Amygdala (tissue), 56 donors: ENCODE measurements around the gene PHF2.

Experiments used
- DNase-seq, 56 donors: peaks; one replicate each; lab custom pipeline; 2025; lab: John Stamatoyannopoulos, UW

PHF2 gene

DNA sequence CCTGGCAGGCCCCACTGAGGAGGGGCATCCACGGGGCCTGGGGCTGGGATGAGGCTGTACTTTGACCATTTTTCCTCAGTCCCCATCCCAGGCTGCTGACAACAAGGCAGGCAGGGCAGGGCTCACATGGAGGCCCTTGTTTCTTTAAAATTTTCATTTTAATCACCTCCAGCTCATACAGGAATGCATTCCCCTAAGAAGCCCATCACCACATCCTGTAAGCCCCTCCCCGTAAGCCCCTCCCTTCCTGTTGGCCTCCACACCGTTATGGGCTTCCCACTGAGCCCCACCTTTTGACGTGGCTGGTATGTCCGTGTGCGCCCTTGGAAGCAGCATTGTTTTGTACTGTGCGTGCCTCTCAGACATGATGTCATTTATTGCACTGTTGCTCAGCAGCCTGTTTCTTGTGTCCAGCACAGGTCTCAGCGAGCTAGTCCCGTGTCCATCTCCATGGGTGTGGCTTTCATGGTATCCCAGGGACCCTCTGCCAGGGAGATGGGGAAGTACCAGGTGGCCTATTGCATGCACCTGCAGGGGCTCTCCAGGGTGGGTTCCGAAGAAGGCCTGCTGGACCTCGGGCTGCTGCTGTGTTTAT is 22.4 kb downstream of the PHF2 start:
- no peak for DNase-seq

DNA sequence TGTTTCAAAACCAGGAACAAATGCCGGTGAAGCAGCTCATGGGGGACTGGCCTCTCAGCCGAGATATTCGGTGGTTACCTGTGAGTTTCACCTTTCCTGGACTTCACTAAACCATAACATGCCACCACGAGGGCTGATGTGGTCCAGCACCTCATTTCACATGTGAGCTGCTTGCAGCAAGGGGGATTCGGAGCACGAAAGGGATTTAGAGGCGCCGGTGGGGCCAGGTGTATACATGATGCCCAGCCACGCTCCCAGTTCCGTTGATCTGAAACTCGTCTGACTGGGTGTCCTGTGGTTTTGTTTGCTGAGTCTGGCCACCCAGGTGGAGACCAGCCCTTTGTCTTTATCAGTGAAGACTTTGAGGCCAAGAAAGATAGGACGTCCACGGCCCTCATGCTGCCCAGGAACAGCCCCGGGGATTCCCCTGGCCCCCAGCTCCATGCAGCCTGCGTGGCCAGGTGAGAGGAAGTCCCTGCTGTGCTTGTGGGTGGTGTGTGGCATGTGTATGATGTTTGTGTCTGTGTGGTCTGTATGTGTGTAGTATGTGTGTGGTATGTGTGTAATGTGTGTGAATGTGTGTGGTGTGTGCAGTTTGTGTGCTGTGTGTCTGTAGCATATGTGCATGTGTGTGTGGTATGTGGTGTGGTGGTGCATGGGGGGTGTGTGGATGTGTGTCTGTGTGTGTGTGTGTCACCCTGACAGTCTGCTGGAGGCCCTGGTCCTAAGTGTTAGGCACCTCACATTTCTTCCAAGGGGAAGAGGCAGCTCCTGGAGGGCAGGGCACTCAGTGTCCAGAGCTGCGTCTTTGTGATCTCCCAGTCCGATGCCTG is 23.4 kb downstream of the PHF2 start:
- no peak for DNase-seq

DNA sequence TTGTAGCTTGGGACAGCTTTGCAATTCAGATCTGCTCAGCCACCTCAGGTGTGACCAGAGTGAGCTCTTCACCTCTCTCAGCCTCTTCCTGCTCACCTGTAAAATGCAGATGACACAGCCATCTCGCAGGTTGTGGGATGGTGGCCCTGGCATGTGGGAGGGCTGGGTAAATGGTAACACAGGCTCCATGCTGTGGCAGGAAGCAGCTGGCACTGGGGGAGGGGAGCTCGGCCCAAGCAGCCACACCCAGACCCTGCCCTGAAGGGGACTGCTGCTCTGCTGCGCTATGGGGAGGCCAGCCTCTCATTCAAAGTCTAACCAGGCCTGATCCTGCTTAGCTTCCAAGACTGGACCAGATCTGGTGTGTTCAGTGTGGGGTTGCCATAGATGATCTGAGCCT is 24.1 kb downstream of the PHF2 start:
- DNase-seq = no peak

DNA sequence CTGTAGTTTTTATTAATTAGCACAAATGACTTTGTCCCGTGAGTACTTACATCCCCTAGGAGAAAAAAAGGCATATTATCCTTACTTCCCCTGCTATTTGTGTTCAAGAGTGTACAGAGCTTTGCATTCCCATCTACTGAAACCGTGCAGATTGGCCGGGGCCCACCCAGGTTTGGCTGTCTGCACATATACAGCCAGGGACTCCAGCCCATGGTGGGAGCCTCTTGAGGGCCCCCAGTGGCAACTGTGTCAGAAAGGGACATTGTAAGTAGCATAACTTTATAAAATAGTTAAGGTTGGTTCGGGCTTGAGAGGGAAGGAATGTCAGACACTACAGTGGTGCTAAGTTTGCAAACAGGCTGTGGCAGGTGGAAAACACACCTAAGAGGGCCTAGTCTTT is 24.7 kb downstream of the PHF2 start:
- no peak for DNase-seq

DNA sequence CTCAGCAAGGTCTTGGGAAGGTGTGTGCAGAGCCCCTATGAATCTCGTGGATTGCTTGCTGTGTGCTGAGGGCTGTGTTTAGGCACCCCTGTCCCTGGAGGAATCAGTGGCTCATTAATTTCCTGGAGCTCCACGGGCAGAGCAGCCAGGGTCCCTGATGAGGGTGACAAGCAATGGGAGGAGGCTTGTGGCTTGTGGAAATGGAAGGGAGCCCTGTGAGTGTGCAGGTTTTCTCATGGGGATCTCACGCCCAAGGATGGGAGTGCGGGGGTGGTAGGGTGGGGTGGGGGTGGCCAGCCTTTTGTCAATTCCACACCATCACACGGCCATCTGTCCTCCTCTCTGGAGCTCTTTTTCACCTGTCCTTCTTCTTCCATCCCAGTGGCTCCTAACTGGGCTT is 25.3 kb downstream of the PHF2 start:
- no peak for DNase-seq

DNA sequence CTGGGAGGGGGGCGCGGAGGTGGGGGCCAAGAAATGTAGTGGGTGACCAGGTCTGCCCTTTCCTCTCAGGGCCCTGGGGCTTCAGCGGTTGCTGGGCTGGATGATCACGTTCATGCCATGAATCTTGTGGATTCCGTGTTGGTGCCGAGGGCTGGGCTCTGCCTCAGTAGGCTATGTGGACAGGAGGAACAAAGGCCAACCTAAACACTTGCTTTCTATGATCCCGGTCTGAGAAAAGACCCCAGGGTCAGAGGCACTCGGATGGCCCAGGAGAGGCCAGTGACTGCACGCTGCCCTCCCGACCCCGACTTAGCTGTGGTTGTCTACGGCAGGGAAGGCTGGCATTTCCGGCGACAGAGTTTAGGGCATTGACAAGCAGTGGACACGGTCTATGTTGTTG is 26.6 kb downstream of the PHF2 start:
- DNase-seq = no peak

DNA sequence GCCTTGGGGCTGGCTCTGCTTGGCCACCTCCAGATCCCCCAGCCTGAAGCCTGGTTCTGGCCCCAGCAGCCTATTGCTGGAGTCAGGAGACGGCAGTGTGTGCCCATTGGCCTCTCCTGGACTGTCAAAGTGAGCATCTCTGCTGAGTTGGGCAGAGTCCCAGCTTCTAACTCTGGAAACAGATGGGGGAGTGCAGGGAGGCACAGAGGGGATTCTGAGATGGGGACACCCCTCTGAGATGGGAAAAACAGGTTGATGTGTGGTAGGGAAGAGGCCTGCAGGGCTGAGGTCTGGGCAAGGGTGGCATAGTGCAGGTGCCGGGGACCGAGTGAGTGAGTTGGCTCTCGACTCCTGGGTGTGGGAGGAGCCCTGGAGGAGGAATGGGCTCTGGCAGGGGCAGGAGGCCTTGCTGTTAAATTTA is 27.5 kb downstream of the PHF2 start:
- DNase-seq = no peak

DNA sequence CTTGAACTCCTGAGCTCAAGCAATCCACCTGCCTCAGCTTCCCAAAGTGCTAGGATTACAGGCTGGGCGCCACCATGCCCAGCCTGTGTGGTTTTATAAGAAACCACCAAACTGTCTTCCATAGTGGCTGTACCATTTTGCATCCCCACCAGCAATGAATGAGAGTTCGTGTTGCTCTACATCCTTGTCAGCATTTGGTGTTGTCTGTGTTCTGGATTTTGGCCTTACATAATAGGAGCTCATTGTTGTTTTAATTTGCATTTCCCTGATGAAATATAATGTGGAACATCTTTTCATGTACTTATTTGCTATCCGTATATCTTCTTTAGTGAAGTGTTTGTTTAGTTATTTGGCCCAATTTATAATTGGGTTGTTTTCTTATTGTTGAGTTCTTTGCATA is 29.8 kb downstream of the PHF2 start:
- no peak for DNase-seq

DNA sequence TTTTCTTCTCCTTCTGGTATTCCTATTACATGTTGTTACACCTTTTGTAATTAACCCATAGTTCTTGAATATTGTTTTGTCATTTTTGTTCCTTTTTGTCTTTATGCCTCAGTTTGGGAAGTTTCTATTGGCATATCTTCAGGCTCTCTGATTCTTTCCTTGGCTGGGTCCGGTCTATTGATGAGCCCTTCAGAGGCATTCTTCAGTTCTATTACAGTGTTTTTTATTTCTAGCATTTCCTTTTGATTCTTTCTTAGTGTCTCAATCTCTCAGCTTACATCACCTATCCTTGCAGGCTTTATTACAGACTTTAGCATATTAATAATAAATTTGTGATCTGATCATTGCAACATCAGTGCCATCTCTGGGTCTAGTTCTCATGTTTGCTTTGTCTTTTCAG is 33.8 kb downstream of the PHF2 start:
- DNase-seq = no peak

DNA sequence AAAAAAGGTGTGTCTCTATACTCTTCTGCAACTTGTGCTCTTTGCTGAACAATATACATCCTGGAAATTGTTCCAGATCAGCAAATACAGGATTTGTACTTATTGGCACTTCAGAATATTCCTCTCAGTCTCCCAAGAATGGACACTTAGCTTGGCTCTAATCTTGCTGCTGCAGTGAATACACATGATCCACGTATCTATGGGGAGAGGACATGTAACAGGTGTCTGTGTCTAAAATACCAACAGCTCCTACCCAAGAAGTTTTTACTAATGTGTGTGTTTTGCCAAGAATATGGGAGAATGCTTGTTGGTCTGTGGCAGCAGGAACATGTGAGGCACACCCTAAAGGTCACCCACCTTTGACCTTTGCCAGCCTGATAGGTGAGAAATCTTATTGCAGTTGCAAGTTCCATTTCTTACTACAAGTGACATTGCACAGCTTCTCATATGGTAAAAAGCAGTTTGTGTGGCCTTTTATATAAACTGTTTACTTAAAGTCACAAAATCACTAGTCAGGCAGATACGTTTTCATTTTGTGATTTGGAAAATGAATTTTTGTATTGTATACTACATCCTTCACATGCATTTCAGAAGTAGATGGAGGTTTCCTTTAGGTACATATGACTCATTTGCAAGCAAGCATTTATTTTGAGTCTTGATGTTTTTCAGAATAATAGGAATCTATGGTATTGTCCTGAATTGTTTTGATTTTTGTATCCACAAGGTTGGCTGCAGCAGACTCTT is 35.8 kb downstream of the PHF2 start:
- DNase-seq = no peak

DNA sequence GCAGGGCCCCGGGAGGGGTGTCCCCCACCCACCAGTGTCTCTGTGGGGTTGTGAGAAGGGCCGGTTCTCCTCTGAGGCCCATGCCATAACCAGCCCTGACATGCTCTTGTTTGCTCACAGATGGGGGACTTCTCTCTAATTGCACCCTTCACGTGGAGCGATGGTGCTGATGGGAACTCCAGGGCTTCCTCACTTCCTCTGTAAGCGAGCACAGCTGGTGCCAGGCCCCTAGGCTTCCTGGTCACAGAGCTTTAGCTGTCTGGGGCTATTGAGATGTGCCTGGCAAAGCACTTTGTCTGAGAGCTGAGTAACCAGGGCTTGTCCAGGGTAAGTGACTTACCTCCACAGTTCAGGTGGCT is 36.4 kb downstream of the PHF2 start:
- DNase-seq = no peak

DNA sequence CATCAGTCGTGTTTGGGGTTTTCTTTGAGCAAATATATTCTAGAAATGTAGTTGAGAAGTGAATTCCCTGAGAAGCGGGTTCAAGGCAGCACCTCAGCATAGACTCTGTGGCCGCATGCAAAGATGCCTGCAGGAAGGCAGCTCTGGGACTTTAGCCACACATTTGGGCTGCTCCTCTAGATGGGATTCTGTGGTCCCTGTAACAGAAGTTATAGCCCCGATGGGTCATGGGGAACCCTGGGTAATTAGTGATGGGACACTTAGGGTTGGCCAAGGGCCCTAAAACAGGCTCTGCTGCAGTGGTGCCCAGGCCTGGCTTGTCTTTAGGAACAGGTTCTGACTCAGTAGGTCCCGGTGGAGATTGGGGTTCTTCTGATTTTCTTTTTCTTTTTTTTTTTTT is 36.8 kb downstream of the PHF2 start:
- no peak for DNase-seq

DNA sequence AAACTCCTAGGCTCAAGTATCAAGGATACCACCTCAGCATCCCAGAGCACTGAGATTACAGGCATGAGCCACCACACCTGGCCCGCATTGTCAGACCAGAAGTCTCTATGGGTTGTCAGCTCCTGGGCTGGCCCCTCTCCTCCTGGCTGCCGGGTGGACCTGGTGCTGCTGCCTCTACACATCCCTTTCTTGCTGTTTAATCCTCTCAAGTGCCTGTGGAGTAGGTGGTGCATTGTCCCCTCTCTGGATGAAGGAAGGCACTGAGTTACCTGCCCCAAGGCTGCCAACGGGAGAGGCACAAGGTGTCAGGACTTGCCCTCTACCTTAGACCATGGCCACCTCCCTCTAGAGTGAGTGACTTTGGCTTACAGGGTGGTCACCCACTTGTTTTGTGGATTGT is 37.4 kb downstream of the PHF2 start:
- DNase-seq = no peak

DNA sequence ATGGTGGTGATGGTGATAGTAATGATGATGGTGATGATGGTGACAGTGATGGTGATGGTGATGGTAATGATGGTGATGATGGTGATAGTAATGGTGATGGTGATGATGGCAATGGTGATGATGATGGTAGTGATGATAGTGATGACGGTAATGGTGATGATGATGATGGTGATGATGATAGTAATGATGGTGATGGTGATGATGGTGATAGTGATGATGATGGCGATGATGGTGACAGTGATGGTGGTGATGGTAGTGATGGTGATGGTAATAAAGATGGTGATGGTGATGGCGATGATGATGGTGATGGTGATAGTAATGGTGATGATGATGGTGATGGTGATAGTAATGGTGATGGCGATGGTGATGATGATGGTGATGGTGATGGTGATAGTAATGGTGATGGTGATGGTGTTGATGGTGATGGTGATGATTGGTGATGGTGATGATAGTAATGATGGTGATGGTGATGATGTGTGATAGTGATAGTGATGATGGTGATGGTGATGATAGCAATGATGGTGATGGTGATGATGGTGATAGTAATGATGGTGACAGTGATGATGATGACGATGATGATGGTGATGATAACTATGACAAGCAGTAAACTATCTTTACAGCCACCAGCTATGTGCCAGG is 38.6 kb downstream of the PHF2 start:
- no peak for DNase-seq

DNA sequence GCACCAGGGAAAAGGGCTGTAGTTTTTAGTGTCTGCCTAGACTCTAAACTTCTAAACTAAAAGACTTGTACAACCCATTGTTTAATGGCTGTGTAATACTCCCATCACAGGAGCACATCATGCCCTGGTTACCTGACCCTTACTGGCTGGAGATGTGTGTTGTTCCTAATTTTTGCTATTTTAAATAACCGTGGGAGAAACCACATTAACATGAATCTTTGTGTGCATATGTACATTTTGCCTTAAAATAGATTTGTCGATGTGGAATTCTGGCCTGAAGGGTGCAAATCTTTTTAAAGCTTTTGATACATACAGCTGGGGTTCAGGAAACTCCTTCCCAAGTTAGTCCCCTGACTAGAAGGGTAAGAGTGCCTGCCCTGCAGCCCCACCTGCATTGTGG is 39.7 kb downstream of the PHF2 start:
- no peak for DNase-seq

DNA sequence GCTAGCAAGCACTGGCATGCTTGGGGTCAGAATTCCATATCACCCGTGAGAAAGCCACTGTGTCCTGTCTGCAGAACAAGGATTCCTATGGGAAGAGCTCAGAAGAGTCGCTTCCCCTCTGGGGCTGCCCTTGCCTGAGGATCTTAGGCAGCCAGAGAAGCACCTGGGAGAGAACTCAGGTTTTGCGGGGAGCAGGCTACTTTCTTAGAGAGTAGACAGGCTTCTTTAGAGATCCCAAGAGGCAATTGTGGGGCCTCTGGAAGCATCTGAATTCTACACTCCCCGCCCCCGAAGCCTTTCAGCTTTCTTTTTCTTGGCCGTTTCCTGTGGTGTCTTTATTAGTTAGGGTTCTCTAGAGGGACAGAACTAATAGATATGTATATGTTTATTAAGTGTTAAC is 40.9 kb downstream of the PHF2 start:
- DNase-seq = no peak

DNA sequence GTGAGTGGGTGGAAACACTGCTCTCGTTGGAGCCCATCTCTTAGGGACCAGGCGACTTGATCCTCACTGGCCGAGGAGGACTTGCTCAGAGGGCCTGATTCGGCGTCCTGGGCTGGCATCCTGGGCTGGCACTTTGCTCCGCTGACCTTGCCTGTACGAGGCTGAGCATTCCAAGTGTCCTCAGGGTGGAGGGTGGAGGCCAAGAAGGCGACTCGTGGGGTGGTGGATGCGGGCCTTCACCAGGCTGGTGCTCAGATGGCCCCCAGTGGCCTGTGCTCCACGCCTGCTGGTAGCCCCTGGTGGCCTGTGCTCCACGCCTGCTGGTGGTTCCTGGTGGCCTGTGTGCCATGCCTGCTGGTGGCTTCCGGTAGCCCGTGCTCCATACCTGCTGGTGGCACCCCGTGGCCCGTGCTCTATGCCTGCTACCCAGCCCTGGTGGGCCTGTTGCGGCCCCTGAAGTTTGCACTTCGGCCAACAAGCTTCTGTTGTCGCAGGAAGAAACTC is 42.9 kb downstream of the PHF2 start:
- no peak for DNase-seq

DNA sequence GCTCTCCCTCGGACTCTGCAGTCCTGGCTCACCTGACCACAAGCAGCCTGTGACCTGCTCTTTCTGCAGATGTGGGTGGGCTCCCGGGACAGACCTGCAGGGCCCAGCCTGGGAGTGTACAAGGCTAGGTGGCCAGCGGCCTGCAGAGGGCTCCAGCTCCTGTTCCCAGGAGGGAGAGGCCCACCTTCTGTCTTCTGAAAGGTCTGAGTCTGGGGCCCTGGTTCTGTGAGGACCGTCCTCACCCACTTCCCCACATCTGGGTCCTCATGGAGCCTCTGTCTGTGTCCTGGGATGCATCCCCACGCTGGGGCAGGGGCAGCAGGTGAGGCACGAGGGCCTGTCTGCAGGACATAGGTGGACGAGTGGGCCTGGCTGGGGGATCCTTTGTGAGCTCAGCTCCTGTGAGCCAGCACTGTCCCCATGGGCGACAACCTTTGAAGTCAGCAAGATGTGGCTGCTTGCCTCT is 43.7 kb downstream of the PHF2 start:
- no peak for DNase-seq

DNA sequence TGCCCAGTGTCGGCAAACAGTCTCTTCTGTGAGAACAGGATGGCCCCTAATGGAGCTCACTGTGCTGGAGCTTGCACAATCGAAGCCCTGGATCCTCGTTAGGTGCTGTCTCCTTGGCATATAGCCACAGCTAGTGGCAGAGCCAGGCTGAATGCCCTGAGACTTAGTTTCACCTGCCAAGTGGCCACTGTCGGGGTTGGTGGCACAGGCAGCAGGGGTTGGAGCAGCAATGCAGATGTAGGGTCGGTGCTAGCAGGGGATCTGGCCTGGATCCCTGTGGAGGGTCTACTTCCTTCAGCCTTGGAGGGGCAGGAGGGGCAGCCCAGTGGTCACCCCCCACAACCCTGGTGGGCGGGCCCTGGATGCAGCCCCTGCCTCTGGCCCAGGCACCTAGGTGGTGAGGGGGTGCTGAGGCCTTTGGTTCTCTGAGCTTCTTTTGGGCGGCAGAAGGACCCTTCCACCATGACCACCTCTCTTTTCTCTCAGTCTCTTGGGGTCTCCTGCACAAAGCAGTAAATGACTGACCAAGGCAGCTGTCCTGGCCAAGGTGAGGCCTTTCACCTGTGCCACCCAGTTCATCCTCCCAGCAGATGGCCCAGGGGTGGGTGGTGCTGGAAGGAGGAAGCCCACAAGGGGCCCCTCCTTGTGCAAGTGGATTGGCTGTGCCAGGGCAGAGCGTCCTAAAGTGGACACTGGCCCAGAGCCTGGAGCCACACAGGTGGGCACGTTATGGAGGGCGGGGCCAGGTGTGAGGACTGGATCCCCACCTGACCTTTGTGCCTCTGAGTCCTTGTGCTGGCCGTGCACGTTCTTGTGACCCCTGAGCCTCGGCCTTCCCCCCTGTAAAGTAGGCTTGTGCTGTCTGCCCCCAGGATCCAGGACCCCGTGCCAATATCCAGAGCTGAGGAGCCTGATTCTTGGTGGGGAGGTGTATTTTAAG is 44.8 kb downstream of the PHF2 start:
- peak in 2 of 56 donors; percentile 8 to 20 for DNase-seq

DNA sequence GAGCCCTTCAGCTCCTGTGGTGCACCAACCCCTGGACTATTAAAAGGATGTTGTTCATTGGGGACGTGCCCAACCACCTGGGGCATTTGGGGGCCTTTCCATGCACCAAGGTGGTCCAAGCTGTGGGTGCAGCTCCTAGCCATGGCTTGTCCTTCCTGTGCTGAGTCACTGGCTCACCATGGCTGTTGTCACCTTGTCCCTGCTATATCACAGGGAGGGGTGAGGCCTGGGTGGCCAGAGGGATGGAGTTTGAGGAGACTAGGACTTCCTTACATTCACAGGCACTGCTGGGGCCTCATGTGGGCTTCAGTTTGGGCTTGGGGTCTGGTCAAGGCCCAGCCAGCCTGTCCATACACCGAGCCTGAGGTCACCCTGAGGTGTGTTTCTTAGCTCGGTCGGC is 45.5 kb downstream of the PHF2 start:
- DNase-seq = no peak
